ENCODE measurements around the gene SLC35F1.

The SLC35F1 gene

GRCh38 chr6:118206221-118206620, 299.2 kb downstream of the SLC35F1 start:
- no peak for DNase-seq

DNA sequence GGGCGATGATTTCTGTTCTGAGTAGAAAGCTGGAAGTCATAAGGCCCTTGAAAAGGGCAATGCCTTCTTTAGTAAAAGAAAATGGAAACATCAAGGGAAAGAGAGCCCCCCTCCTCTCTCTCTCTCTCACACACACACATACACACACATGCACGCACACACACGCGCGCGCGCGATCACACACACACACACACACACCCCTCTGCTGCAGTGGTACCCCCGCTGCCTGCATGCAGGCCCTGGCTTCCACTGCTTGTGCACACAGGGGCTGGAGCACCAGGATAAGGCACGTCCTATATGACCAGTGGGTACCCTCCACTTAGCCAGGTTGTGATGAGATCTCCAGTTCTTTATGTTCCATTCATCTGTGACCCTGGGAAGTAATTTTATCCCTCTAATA, 300.9 kb downstream of the SLC35F1 start:
- no peak for DNase-seq

GRCh38 chr6:118212451-118213173, 305.5 kb downstream of the SLC35F1 start:
- DNase-seq: no peak

DNA sequence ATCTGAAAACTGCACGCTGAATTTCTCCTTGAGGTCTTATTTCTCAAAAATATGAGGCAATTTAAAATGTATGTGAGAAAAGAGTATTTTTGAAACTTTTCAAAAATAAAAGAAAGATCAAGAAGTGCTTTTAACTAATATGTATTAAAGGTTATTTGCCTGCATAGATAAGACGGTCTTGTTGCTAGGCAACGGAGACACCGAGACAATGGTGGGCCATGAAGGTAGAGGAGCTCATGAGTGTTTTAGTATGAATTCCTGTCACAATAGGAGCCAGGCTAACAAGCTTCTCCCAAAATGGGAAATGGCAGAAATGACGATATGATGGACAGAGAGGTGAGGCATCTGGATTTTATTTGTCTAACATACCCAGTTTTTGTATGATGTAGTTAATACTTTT, 308.2 kb downstream of the SLC35F1 start:
- DNase-seq: no peak

GRCh38 chr6:118216751-118217150, 309.7 kb downstream of the SLC35F1 start:
- DNase-seq: no peak

DNA sequence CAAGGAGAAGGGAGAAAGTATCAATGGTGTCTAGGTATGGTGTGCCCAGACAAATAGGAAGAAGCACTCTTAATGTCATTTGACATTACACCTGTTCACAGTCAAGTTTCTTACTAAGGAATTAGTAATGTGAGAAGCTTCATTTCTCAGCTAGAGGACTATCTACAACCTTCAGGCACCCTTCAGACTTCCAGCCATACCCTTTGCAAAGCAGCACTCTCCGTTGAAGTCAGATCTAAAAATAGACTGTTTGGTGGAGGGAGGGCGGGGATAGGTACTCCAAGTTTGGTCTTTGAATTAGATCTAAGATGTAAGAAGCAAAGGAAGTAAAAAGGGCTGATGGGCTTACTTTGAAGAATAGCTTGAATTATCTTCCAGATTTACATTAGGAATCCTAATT, 311.1 kb downstream of the SLC35F1 start:
- no peak for DNase-seq

DNA sequence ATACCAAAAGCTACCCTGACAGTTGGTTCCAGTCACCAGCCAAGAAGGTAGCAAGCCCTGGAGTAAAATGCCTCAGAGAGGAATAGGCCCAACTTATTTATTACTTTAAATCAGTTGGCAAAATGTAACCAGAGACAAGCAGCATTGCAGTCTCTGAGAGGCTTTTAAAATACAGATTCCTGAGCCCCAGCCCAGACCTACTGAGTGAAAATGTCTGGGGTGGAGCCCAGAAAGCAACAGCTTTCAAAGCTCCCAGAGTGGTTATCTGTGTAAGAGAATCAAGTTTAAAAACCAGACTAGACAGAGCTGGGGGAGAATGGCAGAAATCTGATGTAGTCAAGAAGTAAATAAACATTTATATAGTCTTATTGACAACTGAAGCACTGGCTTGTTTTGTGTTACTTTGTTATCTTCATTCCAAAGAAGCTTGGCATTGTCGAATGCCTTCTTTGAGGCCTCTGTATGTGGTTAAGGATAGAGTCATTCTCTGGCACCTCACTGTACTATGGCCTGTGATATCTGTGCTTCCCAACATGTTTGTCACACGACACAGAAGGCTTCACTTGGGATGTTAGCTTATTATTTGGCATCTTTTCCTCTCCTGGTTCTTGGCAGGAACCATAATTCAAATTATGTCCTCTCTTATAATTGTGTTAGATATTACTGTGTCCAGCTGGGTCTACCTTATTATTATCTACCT, 313.5 kb downstream of the SLC35F1 start:
- no peak for DNase-seq

GRCh38 chr6:118223316-118223715, 316.3 kb downstream of the SLC35F1 start:
- no peak for DNase-seq

- no peak for DNase-seq
Observed at GRCh38 chr6:118228886-118229285, 321.8 kb downstream of the SLC35F1 start.

- DNase-seq: no peak
Observed at GRCh38 chr6:118240878-118241528, 333.9 kb downstream of the SLC35F1 start.

DNA sequence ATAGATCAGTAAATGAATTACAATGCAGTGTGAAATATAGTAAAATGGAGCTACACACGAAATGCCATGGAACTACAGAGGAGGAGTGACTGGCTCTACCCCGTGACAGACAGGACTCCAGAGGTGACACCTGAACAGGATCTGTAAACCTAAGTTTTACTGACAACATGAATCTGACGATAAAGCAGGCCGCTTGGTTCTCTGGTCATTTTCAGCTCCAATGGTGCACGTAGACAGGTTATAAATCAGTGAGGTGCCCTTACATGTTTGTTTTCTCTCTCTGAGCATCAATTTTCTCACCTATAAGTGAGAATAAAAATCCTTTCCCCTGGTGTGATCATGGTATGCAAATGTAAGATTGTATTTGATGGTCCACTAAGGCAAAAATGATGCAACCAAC, 339.3 kb downstream of the SLC35F1 start:
- DNase-seq: no peak

GRCh38 chr6:118248171-118248570, 341.1 kb downstream of the SLC35F1 start:
- DNase-seq: no peak

DNA sequence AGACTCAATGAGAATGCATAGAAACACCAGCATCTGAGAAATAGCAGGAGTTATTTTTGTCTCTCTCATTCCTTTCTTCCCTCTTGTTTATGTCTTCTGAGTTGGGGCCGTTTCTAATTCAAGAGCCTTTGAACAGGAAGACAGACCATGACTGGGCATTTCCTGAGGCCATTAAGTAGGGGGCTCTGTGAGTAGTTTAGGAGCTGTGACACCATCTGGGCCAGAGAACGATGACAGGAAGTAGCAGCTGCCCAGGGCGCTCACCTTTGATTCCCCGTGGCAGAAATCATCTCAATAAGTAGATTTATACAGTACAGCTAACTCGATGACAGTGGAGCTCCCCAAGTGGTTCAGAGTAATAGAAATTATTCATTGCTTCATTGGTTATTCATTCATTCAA, 342.6 kb downstream of the SLC35F1 start:
- DNase-seq: no peak

DNA sequence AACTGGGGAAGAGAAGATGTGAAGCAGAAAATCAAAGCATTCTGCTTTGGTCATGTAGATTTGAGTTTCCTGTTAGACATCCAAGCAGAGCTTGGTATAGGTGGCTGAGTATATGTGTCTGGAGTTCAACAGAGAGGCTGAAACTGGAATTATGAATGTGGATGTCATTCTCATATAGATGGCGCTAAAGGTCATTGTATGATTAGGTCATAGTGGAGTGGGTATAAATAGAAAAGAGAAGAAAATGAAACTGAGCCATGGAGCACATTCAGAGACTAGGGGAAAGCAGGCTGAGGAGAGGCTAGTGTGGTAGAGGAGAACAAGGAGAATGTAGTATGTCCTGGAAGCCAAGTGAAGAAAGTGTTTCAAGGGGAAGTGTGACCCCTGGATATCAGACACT, 345.4 kb downstream of the SLC35F1 start:
- no peak for DNase-seq

DNA sequence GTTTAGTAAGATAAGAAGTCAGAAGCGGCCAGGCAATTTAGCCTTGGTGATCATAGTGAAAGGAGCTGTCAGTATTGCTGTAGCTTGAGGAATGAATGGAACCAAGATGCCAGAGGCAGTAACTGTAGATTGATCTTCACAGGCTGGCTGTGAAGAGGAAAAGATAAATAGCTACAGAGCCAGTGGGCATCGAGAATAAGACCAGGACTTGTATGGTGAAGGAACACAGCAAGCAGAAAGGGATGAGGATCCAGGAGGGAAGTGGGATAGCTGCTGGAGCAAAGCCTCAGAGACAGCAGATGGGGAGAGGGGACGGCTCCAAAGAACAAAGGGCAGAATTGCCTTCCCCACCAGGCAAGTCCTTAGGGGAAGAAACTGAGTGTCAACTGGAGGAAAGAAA, 346.7 kb downstream of the SLC35F1 start:
- no peak for DNase-seq

GRCh38 chr6:118260833-118261232, 353.8 kb downstream of the SLC35F1 start:
- DNase-seq: no peak

GRCh38 chr6:118263921-118264486, 356.9 kb downstream of the SLC35F1 start:
- no peak for DNase-seq

DNA sequence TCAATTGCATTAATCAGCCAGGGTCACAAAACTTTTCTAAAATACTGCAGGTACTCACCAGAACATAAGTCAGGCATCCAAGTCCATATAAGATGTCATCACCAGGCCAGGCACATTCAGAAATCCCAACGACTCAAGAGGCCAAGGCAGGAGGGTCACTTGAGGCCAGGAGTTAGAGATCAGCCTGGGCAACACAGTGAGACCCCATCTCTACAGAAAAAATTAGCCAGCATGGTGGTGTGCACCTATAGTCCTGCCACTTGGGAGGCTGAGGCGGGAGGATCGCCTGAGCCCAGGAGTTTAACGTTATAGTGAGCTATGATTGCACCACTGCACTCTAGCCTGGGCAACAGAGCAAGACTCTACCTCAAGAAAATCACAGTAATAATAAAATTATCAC, 362.6 kb downstream of the SLC35F1 start:
- DNase-seq: no peak

DNA sequence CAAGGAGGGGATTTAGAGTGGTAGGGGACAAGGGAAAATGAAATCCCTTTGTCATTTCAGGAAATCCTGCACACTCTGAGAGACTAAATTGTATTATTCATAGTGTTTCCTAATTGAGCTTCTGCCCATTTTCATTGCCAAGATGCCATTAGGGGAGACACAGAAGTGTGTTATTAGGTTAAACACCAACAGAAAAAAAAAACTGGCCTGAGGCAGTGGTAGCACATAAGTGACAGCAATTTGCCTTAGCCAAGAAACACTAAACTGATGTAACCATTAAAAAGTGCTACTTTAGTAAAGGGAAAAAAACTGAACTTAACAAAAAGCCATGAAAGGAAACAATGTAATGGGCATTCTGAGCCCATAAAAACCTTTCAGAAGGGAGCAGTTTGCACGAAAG, 370.6 kb downstream of the SLC35F1 start:
- DNase-seq: no peak

GRCh38 chr6:118280210-118280609, 373.1 kb downstream of the SLC35F1 start:
- no peak for DNase-seq

DNA sequence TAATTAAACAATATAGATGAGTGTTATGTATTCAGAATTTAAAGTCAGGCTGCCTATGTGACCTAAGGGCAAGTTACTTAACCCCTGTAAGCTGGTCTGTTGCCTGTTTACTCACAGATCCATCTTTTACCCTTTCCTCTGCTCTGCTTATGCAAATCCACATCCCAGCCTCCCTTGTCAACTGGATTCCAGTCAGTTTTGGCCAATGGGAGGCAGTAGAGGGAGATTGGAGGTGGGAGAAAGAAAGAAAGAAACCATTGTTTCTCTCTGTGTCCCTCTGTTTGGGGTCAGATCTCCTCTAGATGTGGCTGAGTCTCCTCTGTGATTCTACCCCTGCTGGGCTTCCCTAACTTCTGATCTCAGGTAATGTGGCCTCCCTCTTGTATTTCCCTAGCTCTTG, 374.2 kb downstream of the SLC35F1 start:
- no peak for DNase-seq

DNA sequence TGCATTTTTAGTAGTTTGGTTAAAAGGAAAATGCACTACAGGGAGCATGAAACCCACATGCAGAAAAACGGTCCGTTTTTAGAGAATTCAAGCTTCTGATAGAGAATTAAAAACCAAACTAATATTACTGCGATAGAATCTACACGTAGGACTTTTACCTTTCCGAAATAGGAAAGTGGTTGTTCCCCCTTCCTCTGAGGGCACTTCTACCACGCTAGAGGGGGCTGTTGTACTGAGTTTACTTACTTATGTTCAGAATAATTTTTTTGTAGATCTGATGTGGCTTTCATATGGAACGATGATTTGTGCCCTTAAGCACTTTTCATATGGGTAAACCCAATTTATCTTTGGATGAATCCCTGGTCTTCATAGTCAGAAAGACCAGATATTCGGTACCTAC, 376.7 kb downstream of the SLC35F1 start:
- DNase-seq: peak; percentile 6 to 23

DNA sequence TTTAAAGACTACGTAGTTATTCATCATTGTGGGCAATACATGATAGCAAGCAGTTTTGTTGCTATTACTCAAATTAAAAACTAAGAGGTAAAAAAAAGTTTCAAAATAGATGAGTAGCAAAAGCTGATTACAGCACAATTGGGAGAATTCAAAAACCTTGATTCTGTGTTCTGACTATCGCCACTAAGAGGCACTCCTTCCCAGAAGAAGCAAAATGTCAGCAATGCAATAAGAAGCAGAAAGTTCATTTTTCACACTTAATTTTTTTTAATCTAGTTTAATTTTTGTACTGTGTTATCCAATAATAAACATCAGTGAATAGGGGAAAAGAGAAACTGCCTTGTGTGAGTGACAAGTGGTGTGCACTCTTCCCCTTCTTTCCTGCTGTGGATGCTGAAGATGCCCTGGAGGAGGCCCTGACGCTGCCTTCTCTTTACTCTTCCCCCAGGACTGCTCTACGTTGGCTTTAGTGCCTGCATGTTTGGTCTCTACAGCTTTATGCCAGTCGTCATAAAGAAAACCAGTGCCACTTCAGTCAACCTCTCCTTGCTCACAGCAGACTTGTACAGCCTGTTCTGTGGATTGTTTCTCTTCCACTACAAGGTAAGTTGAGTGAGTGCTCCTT, 377.8 kb downstream of the SLC35F1 start:
- no peak for DNase-seq

Data from stimulated activated CD4-positive, alpha-beta T cell treated with anti-CD3 and anti-CD28 coated beads, Interleukin-4, amount 100 ng/mL, for 4 hours (primary cell).